ENCODE results near the gene CDC37. TPM values are rescaled to one million over a fixed set of nuclear protein-coding genes. Genes with fewer than 3 reads are reported as not detected.
"Not testable (repeated sequence)": the region's sequence is repeated elsewhere in the genome, so short reads cannot be mapped to it uniquely, and the experiment has no call there.

CDC37 gene
- total RNA-seq, 1 donor from 2014 or later = 148 TPM

GRCh38 chr19:10407096-10407495, 3.8 kb upstream of the CDC37 start:
- no peak for TF ChIP-seq CTCF (IDR thresholded peaks at IDR 0.05)
- peaks cover 23% of the 10 kb centered on the region for H3K4me1 Mint-ChIP-seq (ENCODE audit: unreplicated experiment)
- no peaks in the 10 kb centered on the region for H3K9me3 Mint-ChIP-seq (ENCODE audit: unreplicated experiment)
- no peak overlapping the region for H3K27ac Mint-ChIP-seq (ENCODE audit: unreplicated experiment)
- no peak overlapping the region for H3K4me3 Mint-ChIP-seq (ENCODE audit: unreplicated experiment)
- no peaks in the 10 kb centered on the region for H3K36me3 Mint-ChIP-seq (ENCODE audit: unreplicated experiment)
- peaks cover 7% of the 10 kb centered on the region for H3K27me3 Mint-ChIP-seq (ENCODE audit: unreplicated experiment)
- DNase-seq (ENCODE audit: extremely low spot score, unreplicated experiment) = no peak

GRCh38 chr19:10406191-10406590, 2.8 kb upstream of the CDC37 start:
- peaks cover 5% of the 10 kb centered on the region for H3K27me3 Mint-ChIP-seq (ENCODE audit: unreplicated experiment)

GRCh38 chr19:10404888-10405820, 1.8 kb upstream of the CDC37 start:
- Mint-ChIP-seq H3K36me3 (ENCODE audit: unreplicated experiment) (no peaks in the 10 kb centered on the region), H3K4me1 (ENCODE audit: unreplicated experiment) (peaks cover 34% of the 10 kb centered on the region), H3K27ac (ENCODE audit: unreplicated experiment) (no peak overlapping the region), H3K9me3 (ENCODE audit: unreplicated experiment) (no peaks in the 10 kb centered on the region), H3K27me3 (ENCODE audit: unreplicated experiment) (peaks cover 5% of the 10 kb centered on the region), H3K4me3 (ENCODE audit: unreplicated experiment) (peak overlapping the region; percentile 92)
- no peak for TF ChIP-seq CTCF (IDR thresholded peaks at IDR 0.05)
- no peak for DNase-seq (ENCODE audit: extremely low spot score, unreplicated experiment)

More at GRCh38 chr19:10406191-10406590, 2.8 kb upstream of the CDC37 start:
- no peaks in the 10 kb centered on the region for H3K9me3 Mint-ChIP-seq (ENCODE audit: unreplicated experiment)
- DNase-seq (ENCODE audit: extremely low spot score, unreplicated experiment) = no peak
- H3K27ac Mint-ChIP-seq (ENCODE audit: unreplicated experiment) = no peak overlapping the region
- TF ChIP-seq CTCF (IDR thresholded peaks at IDR 0.05) = no peak
- H3K4me1 Mint-ChIP-seq (ENCODE audit: unreplicated experiment) = peaks cover 31% of the 10 kb centered on the region
- H3K4me3 Mint-ChIP-seq (ENCODE audit: unreplicated experiment) = no peak overlapping the region
- no peaks in the 10 kb centered on the region for H3K36me3 Mint-ChIP-seq (ENCODE audit: unreplicated experiment)

GRCh38 chr19:10402441-10403038, 802 bp downstream of the CDC37 start:
- H3K27ac Mint-ChIP-seq (ENCODE audit: unreplicated experiment) = peak overlapping the region; percentile 85
- peak overlapping the region; percentile 92 for H3K4me3 Mint-ChIP-seq (ENCODE audit: unreplicated experiment)
- peaks cover 2% of the 10 kb centered on the region for H3K36me3 Mint-ChIP-seq (ENCODE audit: unreplicated experiment)
- peaks cover 5% of the 10 kb centered on the region for H3K27me3 Mint-ChIP-seq (ENCODE audit: unreplicated experiment)
- no peak for TF ChIP-seq CTCF (IDR thresholded peaks at IDR 0.05)
- DNase-seq (ENCODE audit: extremely low spot score, unreplicated experiment) = no peak
- peaks cover 29% of the 10 kb centered on the region for H3K4me1 Mint-ChIP-seq (ENCODE audit: unreplicated experiment)
- no peaks in the 10 kb centered on the region for H3K9me3 Mint-ChIP-seq (ENCODE audit: unreplicated experiment)

- no peak overlapping the region for H3K27ac Mint-ChIP-seq (ENCODE audit: unreplicated experiment)
- H3K9me3 Mint-ChIP-seq (ENCODE audit: unreplicated experiment) = no peaks in the 10 kb centered on the region
- H3K27me3 Mint-ChIP-seq (ENCODE audit: unreplicated experiment) = no peaks in the 10 kb centered on the region
- no peak for TF ChIP-seq CTCF (IDR thresholded peaks at IDR 0.05)
- no peak for DNase-seq (ENCODE audit: extremely low spot score, unreplicated experiment)
- H3K4me3 Mint-ChIP-seq (ENCODE audit: unreplicated experiment) = no peak overlapping the region
- H3K36me3 Mint-ChIP-seq (ENCODE audit: unreplicated experiment) = peaks cover 10% of the 10 kb centered on the region
- peaks cover 20% of the 10 kb centered on the region for H3K4me1 Mint-ChIP-seq (ENCODE audit: unreplicated experiment)
Observed at GRCh38 chr19:10399878-10400277, 3.5 kb downstream of the CDC37 start.

GRCh38 chr19:10399340-10399739, 4.0 kb downstream of the CDC37 start:
- not testable (repeated sequence) for H3K27me3 Mint-ChIP-seq (ENCODE audit: unreplicated experiment); DNase-seq (ENCODE audit: extremely low spot score, unreplicated experiment); H3K9me3 Mint-ChIP-seq (ENCODE audit: unreplicated experiment); H3K36me3 Mint-ChIP-seq (ENCODE audit: unreplicated experiment); H3K27ac Mint-ChIP-seq (ENCODE audit: unreplicated experiment); H3K4me3 Mint-ChIP-seq (ENCODE audit: unreplicated experiment)
- H3K4me1 Mint-ChIP-seq (ENCODE audit: unreplicated experiment) = peaks cover 16% of the 10 kb centered on the region
